ENCODE data around the gene MIAT.

Gene MIAT

DNA sequence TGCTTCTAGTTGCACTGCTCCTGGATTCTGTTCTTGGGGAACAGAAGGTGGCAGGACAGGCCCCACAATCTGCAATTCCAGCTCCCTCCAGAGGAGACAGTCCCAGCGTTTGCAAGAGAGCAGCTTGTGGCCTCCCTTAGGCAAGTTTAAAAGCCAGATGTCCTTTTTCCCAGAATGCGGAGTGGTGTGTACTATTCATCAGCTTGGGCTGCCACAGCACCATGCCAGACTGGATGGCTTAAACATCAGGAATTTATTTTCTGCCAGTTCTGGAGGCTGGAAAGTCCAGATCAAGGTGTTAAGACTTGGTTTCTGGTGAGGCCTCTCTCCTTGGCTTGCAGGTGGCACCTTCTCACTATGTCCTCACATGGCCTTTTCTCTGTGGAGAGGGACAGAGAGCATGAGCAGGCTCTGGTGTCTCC is 11.7 kb downstream of the MIAT start:
- no peak for DNase-seq (ENCODE audit: low read depth, low spot score)

- DNase-seq (ENCODE audit: low read depth, low spot score), result no peak
Measured at GRCh38 chr22:26670459-26670858, 13.1 kb downstream of the MIAT start.

DNA sequence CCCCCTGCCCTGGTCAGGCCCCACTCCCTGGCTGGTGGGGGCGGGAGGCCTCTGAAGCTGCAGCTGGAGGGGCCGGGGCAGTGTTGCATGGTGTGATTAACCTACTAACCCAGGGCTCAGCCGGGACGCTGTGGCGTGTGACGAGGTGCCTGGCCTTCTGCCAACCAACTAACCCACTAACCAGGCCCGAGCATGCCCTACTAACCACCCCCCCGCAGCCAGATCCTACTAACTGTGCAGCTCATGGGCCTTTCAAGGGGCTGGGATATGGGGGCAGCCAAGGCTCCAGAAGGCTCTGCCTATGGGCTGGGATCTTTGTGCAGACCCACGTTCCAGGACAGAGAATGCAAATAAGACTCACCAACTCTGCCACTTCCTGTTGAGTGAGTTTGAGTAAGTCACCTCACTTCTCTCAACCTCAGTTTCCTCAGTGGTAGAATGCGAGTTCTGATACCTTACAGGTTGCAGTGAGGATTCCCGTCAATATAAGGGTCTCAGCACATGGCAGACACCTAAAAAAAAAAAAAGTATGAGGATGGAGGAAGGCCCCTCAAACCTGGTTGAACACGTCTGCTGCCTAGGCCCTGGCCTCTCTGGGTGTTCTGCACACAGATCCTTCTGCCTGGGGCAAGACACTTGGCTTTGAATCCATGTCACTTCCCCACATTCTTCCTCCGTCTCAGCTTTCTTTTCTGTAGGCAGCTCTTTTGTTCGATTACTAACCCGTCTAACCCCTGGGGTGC is 14.1 kb downstream of the MIAT start:
- no peak for DNase-seq (ENCODE audit: low read depth, low spot score)

GRCh38 chr22:26672060-26672471 is 14.7 kb downstream of the MIAT start:
- no peak for DNase-seq (ENCODE audit: low read depth, low spot score)

DNA sequence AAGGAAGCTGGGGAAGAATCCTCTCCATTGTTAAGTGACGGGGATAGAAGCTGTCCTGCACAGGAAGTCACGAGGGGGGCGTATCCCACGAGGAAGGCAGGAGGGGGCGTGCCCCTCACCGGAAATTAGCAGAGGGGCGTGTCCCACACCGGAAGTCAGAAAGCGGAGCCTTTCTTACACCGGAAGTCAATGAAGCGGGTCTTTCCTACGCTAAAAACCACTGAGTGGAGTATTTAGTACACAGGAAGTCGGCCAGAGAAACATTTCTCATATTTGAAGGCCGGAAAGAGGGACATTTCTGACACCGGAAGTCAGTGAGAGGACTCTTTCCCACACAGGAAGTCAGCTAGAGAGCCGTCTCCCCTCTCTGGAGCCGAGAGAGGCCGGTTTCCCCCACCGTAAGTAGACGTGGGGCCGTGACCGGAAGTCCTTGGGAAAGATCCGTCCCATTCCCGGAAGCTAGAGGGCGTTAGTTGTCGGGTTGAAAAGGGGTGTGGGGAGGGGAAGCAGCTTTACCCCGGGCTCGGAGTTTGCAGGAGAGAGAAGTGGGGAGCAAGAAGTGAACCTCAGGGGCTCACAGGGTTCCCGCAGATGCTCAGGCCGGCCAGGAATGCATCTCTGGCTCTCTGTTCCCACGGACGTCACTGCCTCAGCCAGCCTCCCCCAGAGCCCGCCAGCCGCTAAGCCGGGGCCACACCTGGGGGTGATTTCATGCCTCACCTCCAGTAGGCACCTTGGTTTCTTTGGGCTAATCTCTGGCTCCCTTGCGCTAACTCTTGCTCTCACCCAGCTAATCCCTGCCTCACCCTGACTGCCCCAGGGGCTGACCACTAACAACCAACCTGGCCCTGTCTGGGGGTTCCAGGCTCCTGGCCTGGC is 15.4 kb downstream of the MIAT start:
- DNase-seq (ENCODE audit: low read depth, low spot score), result no peak

DNA sequence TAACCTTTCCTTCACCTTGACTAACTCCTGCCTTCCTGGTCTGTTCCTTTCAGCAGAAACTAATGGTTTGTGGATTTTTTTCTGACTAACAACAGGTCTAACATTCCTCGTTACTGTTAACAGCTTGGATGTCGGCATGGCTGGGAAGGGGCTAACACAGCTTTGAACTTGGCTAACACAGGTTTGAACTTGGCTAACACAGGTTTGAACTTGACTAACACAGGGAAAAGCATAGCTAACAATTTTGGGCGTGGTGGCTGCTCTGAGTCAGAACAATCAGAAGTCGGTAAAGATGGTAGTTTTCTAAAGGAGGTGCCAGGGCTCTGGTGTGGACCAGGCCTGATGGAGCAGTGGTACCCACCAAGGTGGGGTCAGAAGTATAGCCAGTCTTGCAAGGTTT is 16.1 kb downstream of the MIAT start:
- DNase-seq (ENCODE audit: low read depth, low spot score), result no peak

- DNase-seq (ENCODE audit: low read depth, low spot score), result no peak
Measured at GRCh38 chr22:26674211-26675190, 17.1 kb downstream of the MIAT start.

- DNase-seq (ENCODE audit: low read depth, low spot score), result no peak
Measured at GRCh38 chr22:26675687-26676268, 18.4 kb downstream of the MIAT start.

DNA sequence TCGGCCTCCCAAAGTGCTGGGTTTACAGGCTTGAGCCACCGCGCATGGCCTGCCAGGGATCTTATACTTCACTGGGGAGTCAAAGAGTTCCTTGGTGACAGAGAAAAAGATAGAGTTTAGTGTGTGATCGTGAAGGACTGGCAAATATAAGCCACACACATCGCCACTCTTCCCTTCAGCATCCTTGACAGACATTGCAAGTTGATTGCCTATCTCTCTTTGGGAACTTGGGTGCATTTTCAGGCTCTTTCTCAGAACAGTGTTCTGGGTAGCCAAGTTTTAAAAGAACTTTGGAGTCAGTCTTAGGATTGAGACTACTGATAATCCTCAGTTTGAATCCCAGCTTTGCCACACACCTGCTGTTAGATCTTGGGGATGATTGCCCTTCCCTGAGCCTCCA is 19.8 kb downstream of the MIAT start:
- DNase-seq (ENCODE audit: low read depth, low spot score), result no peak

DNA sequence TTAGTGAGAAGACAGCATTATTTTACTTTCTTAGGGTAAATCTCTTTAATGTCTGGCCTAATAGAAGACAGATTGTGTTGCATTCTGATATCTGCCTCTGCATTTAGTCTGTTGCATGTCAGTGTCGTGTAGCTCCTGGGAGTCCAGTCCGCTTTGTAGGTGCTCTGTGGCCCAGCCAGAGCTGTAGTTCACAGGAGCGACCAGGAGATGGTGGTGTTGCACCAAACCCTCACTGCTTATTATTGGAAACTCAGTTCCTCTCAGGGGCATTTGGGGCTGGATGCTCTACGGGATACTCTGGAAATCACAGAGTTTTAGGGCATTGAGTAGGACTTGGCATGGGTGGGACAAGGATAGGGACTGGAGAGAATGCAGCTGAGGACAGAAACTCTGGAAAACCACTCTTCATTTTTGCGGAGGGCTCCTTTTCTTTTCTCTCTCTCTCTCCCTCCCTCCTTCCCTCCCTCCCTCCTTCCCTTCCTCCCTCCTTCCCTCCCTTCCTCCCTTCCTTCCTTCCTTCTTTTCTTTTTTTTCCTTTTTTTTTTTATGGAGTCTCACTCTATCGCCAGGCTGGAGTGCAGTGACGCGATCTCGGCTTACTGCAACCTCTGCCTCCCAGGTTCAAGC is 21.7 kb downstream of the MIAT start:
- DNase-seq (ENCODE audit: low read depth, low spot score), result no peak

- DNase-seq (ENCODE audit: low read depth, low spot score), result no peak
Measured at GRCh38 chr22:26680485-26680884, 23.1 kb downstream of the MIAT start.

- DNase-seq (ENCODE audit: low read depth, low spot score), result no peak
Measured at GRCh38 chr22:26681395-26681821, 24.0 kb downstream of the MIAT start.

- no peak for DNase-seq (ENCODE audit: low read depth, low spot score)
Measured at GRCh38 chr22:26684168-26684567, 26.8 kb downstream of the MIAT start.

DNA sequence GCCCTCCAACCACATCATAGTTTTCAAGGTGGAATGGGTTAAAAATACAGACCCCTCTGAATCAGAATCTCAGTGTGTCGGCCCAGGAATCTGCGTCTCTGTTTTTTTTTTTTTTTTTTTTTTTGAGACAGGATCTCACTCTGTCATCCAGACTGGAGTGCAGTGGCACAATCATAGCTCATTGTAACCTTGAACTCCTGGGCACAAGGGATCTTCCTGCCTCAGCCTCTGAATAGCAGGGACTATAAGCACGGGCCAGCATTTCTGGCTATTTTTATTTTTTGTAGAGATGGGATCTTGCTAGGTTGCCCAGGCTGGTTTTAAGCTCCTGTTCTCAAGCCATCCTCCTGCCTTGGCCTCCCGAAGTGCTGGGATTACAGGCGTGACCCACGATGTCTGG is 28.2 kb downstream of the MIAT start:
- no peak for DNase-seq (ENCODE audit: low read depth, low spot score)

DNA sequence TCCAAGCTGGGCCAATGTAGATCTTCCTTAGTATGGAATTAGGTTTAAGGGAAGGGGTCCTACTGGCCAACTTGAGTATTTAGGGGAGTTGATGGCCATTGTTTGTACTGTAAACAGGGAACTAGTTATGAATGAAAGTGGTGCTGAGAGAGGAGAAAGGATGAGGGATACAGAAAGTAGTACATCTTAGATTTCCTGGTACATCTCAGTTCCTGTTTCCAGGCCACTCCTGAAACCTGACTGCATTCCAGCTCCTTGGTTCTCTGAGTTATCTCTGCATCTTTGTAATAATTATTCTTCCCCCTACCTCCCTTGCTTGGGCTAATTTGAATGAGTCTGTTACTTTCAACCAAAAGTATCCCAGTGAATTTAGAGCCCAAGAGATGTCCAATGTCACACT is 30.1 kb downstream of the MIAT start:
- no peak for DNase-seq (ENCODE audit: low read depth, low spot score)

DNA sequence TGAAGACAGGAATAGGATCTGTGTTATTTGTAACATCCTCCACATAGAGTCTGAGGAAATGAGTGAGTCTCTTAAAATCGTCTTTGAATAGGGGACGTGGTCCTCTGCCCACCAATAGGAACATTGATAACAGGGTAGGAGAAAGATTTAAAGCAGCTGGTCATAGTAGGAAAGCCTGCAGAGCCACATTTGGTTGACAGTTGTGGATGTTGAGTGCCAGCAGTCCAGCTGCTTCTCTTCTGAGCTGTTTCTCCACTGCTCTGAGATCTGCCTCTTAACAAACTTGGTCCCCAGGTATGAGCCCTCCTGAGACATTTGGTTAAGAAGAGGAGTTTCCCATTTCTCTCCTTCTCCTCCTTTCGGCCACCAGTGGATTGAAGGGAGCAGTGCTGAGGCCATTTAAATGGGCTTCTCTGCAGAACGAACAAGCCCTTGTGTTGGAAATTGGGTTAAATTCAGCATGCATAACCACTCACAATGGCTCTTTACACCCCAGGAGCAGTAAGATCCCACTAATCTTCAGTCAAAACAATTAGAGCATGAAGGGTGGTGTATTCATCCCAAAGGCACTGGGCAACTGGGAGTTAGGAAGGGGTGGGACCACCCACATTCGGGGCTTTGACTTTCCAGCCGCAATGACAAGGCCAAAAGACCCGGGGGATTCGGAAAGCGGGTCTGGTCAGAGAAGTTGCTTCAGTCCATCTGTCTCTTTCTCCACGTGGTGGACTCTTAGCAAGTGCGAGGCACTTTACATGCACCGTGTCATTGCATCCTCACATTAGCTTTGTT is 32.3 kb downstream of the MIAT start:
- DNase-seq (ENCODE audit: low read depth, low spot score), result no peak

GRCh38 chr22:26690654-26691376 is 33.4 kb downstream of the MIAT start:
- DNase-seq (ENCODE audit: low read depth, low spot score), result no peak

DNA sequence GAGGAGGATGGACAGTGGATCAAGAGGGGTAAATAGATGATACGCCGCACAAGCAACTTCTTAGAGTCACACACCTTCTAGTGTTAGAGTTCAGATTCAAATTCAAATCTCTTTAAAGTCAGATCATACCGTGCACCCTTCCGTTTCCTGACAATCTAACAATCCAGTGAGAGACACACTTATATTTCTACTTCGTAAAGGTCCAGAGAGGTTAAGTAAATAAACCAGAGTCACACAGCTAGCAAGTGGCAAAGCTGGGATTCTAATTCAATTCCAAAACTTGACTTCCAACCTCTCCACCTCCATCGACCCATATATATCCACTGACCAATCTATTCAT is 34.0 kb downstream of the MIAT start:
- no peak for DNase-seq (ENCODE audit: low read depth, low spot score)

DNA sequence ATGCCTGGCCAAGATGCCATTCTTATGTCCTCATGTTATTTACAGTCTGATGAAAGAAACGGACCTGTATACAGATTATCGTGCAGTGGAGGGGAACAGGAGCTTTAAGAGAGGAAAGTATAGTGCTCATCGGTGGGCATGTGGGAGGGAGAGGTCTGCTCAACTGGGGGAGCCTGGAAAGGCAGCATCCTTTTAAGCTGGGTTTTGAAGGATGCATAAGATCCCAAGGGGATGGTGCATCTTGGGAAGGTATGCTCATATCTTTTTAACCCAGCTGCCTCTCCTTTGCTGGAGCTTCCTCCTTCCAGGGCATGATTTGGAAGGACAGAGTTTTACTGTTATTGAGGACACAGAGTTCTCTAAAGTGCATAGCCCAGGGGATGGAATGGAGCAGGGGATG is 34.8 kb downstream of the MIAT start:
- no peak for DNase-seq (ENCODE audit: low read depth, low spot score)

DNA sequence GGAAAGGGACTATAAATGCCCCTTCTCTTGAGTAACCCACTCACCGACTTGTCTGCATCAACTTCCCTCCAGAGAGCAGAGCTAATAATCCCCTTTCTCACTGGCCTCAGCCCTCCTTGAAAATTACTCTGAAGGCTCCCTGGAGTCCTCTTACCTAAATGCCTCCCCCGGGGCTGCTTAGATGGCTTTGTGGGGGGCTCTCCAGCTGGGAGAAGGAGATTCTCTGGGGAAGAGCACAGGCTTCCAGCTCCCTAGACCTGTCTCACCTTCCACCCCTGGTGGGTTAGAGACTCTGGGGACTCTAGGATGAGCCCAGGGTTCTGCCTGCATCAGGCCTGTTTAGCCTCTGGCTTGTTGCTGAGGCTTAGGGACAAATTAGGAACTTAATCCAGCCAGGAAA is 39.8 kb downstream of the MIAT start:
- DNase-seq (ENCODE audit: low read depth, low spot score), result no peak

Measured in iPS DF 19.7 (cell line).